ENCODE measurements around the gene OST4.

The OST4 gene

GRCh38 chr2:27093430-27094352, 22.2 kb upstream of the OST4 start:
- ATAC-seq (no peak), DNase-seq (no peak)

GRCh38 chr2:27092696-27093429, 21.4 kb upstream of the OST4 start:
- DNase-seq (no peak), ATAC-seq (no peak)

GRCh38 chr2:27091746-27092695, 20.6 kb upstream of the OST4 start:
- DNase-seq (no peak), ATAC-seq (no peak)

- DNase-seq (no peak), ATAC-seq (no peak)
These were observed 17.9 kb upstream of the OST4 start for GRCh38 chr2:27089111-27089954.

- DNase-seq (no peak), ATAC-seq (no peak)
These were observed 17.2 kb upstream of the OST4 start for GRCh38 chr2:27088634-27089033.

GRCh38 chr2:27087823-27088410, 16.5 kb upstream of the OST4 start:
- ATAC-seq (no peak), DNase-seq (no peak)

- ATAC-seq (peak; percentile 5), DNase-seq (peak; percentile 29)
These were observed 15.5 kb upstream of the OST4 start, which contains the start of gene KHK for GRCh38 chr2:27086724-27087593. TSS of gene KHK (plus strand) at chr2:27086772. CDS start at chr2:27087260, 488 bp downstream.

GRCh38 chr2:27086090-27086723, 14.8 kb upstream of the OST4 start:
- DNase-seq (peak; percentile 99), ATAC-seq (peak; percentile 91)

GRCh38 chr2:27085673-27086089, 14.2 kb upstream of the OST4 start:
- ATAC-seq (no peak), DNase-seq (peak; percentile 54)

GRCh38 chr2:27085062-27085672, 13.7 kb upstream of the OST4 start:
- no peak for DNase-seq
- no peak for ATAC-seq

- no peak for DNase-seq
- ATAC-seq = no peak
These were observed 13.0 kb upstream of the OST4 start for GRCh38 chr2:27084297-27085061.

- ATAC-seq (no peak), DNase-seq (no peak)
These were observed 12.2 kb upstream of the OST4 start for GRCh38 chr2:27083410-27084296.

- no peak for ATAC-seq
- DNase-seq = no peak
These were observed 11.4 kb upstream of the OST4 start for GRCh38 chr2:27082773-27083409.

- DNase-seq (no peak), ATAC-seq (no peak)
These were observed 10.7 kb upstream of the OST4 start for GRCh38 chr2:27081984-27082772.

- DNase-seq (no peak), ATAC-seq (no peak)
These were observed 9.1 kb upstream of the OST4 start for GRCh38 chr2:27080603-27080936.

GRCh38 chr2:27080140-27080469, 8.7 kb upstream of the OST4 start:
- DNase-seq (no peak), ATAC-seq (no peak)
